Left lung (tissue), 10 donors: Measurements from ENCODE around the gene NAV2. TPM values are rescaled to one million over a fixed set of nuclear protein-coding genes. Genes with fewer than 3 reads are reported as not detected.
A peak's percentile ranks its signal among the peaks of the same experiment; 100 is the strongest.

Source experiments
- ATAC-seq: fragments of 200-7000 bp; cut with Tn5 transposase; one replicate; pipeline ENCODE4 v1.9.1; 2020; ENCODE audit warnings: moderate library complexity
- DNase-seq, 4 donors: peaks; one replicate each; pipeline ENCODE4 v3.0.0-alpha.2; 2013 to 2020
- H3K27ac ChIP-seq, 2 donors: fragments of 200-600 bp; sonication (generic) in 1 of 2; one replicate each; pipeline versions ENCODE4 v1.5.0 to v1.8.0; 2020 to 2021
- H3K27me3 ChIP-seq, 2 donors: fragments of 200-600 bp; sonication (generic) in 1 of 2; one replicate each; pipeline versions ENCODE4 v1.5.0 to v1.8.0; 2020 to 2021
- H3K36me3 ChIP-seq, 2 donors: fragments of 200-600 bp; sonication (generic) in 1 of 2; one replicate each; pipeline versions ENCODE4 v1.5.0 to v1.8.0; 2020 to 2021
- H3K4me1 ChIP-seq, 2 donors: fragments of 200-600 bp; one replicate each; pipeline ENCODE4 v1.8.0; 2021
- H3K4me3 ChIP-seq, 2 donors: fragments of 200-600 bp; sonication (generic) in 1 of 2; one replicate each; pipeline versions ENCODE4 v1.5.0 to v1.8.0; 2020 to 2021; ENCODE audit warnings: mild to moderate bottlenecking in 1 of 2
- H3K9me3 ChIP-seq, 2 donors: fragments of 200-600 bp; sonication (generic) in 1 of 2; one replicate each; pipeline versions ENCODE4 v1.5.0 to v1.8.0; 2020 to 2021
- CTCF ChIP-seq, 2 donors: fragments of 200-600 bp; sonication (generic) in 1 of 2; IDR thresholded peaks; one replicate each; pipeline versions ENCODE4 v1.5.0 to v1.8.0; 2021; ENCODE audit warnings: antibody characterized with exemption in 2 of 2
- intact Hi-C, 2 donors: fragments of 100-400 bp; cut with DNase I; formaldehyde crosslinking; loops; one replicate each; pipeline versions ENCODE4 v1.11.2 to v1.14.2; 2022
- polyA plus RNA-seq, 6 donors: library from polyadenylated mRNA; unstranded; fragments of 120-200 nt; gene quantifications; one replicate each; pipeline ENCODE4 v1.2.1, GENCODE V29; 2013; ENCODE audit not compliant: insufficient read length in 6 of 6
- total RNA-seq, 2 donors: library from RNA; stranded (reverse); fragmentation: NEBNext Ultra II Directional; extraction: Animal tissue kit (Norgen Biotek cat#: 25700); gene quantifications; one replicate each; pipeline ENCODE4 v1.2.1, GENCODE V29; 2021
- donor health status: DM: no; HTN: yes; CAD: no.
- donor health status: DM: no; HTN: no; CAD: no.

Gene NAV2
- total and polyA plus RNA-seq, 8 donors: 18.0 to 59.9 (median 23.1) TPM

GRCh38 chr11:19985111-19985510, 272.5 kb downstream of the NAV2 start:
- Histone ChIP-seq H3K9me3 (no peaks in the 10 kb centered on the region), H3K4me1 (no peaks in the 10 kb centered on the region), H3K36me3 (no peaks in the 10 kb centered on the region), H3K27me3 (no peaks in the 10 kb centered on the region), H3K27ac (no peak overlapping the region), H3K4me3 (no peak overlapping the region)
- no peak for DNase-seq
- no peak for ATAC-seq
- intact Hi-C loops: no loop called here
- TF ChIP-seq CTCF (IDR thresholded peaks at IDR 0.05): no peak

- ATAC-seq (no peak), DNase-seq (no peak)
- no peak overlapping the region for H3K4me3 ChIP-seq
- intact Hi-C loops: no loop called here
- no peaks in the 10 kb centered on the region for H3K9me3 ChIP-seq
- H3K4me1 ChIP-seq: no peaks in the 10 kb centered on the region
- no peak for TF ChIP-seq CTCF (IDR thresholded peaks at IDR 0.05)
- H3K36me3 ChIP-seq: no peaks in the 10 kb centered on the region
- peak overlapping the region in 1 of 2 donors; percentile 27 for H3K27ac ChIP-seq
- no peaks in the 10 kb centered on the region for H3K27me3 ChIP-seq
These were observed 274.7 kb downstream of the NAV2 start for GRCh38 chr11:19987331-19987801.

GRCh38 chr11:19988598-19988997, 276.0 kb downstream of the NAV2 start:
- intact Hi-C loops: no loop called here
- no peak overlapping the region for H3K4me3 ChIP-seq
- DNase-seq (peak in 2 of 4 donors; percentile 26 to 72), ATAC-seq (peak; percentile 96)
- H3K4me1 ChIP-seq: no peaks in the 10 kb centered on the region
- peak overlapping the region; percentile 25 to 33 for H3K27ac ChIP-seq
- H3K9me3 ChIP-seq: no peaks in the 10 kb centered on the region
- H3K27me3 ChIP-seq: no peaks in the 10 kb centered on the region
- no peak for TF ChIP-seq CTCF (IDR thresholded peaks at IDR 0.05)
- peaks cover 0 to 3% of the 10 kb centered on the region in 2 donors for H3K36me3 ChIP-seq

- Histone ChIP-seq H3K27ac (peak overlapping the region; percentile 25 to 33), H3K36me3 (peaks cover 0 to 3% of the 10 kb centered on the region in 2 donors), H3K4me3 (no peak overlapping the region), H3K4me1 (no peaks in the 10 kb centered on the region), H3K9me3 (no peaks in the 10 kb centered on the region), H3K27me3 (no peaks in the 10 kb centered on the region)
- TF ChIP-seq CTCF (IDR thresholded peaks at IDR 0.05): no peak
- intact Hi-C loops: no loop called here
- no peak for ATAC-seq
- no peak for DNase-seq
These were observed 276.6 kb downstream of the NAV2 start for GRCh38 chr11:19989191-19989590.

GRCh38 chr11:19992162-19992561, 279.5 kb downstream of the NAV2 start:
- H3K4me1 ChIP-seq: no peaks in the 10 kb centered on the region
- no peak overlapping the region for H3K27ac ChIP-seq
- no peak overlapping the region for H3K4me3 ChIP-seq
- peaks cover 0 to 3% of the 10 kb centered on the region in 2 donors for H3K36me3 ChIP-seq
- H3K27me3 ChIP-seq: no peaks in the 10 kb centered on the region
- no peak for TF ChIP-seq CTCF (IDR thresholded peaks at IDR 0.05)
- DNase-seq (no peak), ATAC-seq (no peak)
- no peaks in the 10 kb centered on the region for H3K9me3 ChIP-seq
- intact Hi-C loops: no loop called here
